ENCODE measurements around the gene SFT2D3.

SFT2D3 gene

DNA sequence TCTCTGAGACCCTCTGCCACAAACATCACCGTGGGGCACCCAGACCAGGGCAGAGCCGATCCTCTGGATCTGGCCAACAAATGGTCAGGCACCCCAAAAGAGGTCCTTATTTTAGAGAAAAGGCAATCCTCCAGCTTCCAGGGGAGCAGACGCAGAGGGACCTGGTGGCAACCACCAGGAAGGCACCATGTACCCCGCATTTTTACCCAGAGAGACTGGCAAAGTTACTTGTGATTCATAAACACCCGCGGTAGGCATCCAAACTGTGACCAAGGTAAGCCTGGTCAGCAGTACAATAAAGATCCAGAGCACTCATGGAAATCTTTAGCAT, 36.4 kb upstream of the SFT2D3 start:
- no peak for DNase-seq

GRCh38 chr2:127665267-127665893, 35.9 kb upstream of the SFT2D3 start:
- DNase-seq = no peak

GRCh38 chr2:127669056-127669455, 32.2 kb upstream of the SFT2D3 start:
- DNase-seq = no peak

GRCh38 chr2:127670055-127670956, 31.0 kb upstream of the SFT2D3 start:
- DNase-seq = no peak

GRCh38 chr2:127670957-127671290, 30.4 kb upstream of the SFT2D3 start:
- DNase-seq = no peak

- DNase-seq = no peak
Measured at GRCh38 chr2:127671557-127672302, 29.6 kb upstream of the SFT2D3 start.

DNA sequence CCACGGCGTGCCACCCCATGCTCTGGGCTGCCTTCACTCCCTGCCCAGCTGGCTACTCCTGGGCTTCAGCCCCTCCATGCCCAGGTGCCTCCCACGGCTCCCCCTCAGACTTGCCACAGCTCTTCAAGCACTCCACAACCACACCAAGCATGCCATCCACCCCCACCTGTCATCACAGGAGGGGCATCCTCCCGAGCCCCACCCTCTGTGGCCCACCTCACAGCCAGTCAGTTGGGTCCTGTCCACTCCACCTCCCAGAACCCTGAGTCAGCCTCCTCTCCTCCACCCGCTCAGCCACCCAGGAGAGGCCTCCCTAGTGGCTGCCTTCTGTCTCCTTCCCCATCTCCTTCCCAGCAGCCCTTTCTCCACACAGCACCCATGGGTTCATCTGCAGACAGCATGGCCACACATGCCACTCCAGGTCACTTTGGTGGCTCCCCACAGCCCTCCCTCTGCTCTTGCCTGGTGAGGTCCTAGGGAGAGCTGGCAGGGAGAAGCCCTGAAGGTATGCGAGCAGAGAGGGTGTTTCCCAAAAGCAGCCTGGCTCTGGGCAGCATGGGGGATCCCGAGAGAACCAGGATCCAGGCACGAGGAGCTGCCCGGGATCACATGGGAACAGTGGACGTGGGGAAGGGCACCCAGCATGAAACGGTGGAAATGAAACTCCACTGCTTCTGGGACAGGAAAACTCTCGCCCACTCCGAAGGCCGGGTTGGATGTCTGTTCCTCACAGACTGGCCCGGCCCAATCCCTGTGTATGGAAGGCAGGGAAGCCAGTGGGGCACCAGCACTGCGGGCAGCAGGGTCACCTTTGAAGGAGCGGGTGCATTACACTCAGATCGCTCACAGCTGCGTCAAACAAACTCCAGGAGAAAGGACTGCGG, 28.7 kb upstream of the SFT2D3 start:
- no peak for DNase-seq

GRCh38 chr2:127673291-127674069, 27.8 kb upstream of the SFT2D3 start:
- DNase-seq = no peak

DNA sequence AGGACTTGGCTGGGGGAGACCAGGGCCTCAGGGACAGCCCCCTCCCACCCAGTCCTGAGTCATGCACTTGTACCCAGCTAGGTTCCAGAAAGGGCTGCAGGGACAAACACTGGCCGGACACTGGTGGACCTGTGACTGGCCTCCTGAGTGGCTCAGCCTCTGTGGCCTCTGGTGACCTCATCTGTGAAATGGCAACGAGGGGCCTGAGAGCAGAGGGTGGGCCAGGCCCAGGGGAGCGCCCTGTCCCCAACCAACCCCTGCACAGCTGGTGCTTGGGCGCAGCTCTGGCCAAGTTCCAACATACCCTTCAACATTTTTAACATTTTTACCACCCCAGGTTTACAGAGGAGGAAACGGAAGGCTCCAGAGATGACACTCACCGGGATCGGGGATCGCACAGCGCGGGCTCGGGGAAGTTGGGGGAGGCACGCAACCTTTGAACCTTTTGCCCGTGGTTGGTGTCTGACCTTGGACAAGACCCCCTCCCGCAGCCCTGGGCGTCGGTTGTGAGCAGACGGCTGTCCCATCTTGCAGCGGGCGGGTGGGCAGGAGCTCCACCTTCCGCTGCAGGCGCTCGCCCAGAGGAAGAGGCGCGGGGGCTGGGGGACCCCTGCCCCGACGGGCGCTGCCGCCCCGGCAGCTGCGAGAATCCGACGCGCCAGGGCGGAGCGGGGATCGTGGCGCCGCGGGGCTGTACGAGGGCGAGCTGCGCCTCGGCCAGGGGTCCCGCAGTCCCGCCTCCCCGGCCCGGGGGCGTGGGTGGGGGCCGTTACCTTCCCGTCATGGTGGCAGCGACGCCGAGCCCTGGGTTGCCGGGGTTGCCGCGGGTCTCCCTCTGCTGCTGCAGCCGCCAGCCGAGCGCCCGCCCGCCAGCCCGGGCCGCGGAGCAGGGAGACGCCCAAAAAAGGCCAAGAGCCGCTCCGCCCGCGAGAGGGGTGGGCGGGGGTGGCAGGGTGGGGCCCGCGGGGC, 26.8 kb upstream of the SFT2D3 start:
- DNase-seq = peak in 1 of 4 experiments; percentile 21

DNA sequence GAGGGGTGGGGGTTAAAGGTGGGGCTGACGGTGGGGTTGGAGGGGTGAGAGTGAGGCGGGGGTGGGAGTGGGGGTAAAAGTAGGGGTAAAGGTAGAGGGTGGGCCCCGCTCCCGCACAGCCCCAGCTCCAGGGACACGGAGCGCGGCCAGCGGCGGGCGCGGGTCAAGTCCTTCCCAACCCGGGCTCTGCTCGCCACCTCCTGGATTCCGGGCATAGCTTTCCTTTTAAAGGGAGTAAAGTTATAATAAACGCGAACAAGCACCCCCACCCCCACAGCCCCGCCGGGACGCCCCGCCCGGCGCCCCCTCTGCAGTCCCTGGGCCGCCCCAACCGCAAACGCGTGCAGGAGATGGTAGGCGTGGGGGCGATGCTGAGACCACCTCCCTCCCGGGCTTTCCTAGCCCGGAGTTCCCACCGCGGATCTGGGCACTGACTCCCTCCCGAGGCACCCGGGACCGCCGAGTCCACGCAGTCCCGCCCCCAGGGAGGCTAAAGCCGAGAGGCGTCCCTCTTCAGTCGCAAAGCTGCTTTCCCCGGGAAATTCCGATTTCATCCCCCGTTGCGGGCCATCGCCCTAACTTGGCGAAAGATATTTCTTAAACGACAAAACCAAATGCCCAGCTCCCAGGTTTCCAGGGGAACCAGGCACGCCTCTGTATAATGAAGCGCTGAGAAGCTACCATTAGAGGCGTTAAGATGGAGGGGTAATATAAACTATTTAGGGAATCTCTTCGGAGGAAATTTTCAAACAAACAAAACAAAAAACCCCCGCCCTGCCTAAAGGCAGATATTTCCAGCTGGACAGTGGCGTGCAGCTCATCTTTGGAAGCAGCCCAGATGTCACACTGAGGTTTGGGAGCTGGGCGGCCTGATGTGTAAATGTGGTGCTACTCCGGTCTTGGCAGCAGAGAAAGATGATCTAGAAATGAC, 25.7 kb upstream of the SFT2D3 start, which contains the start of gene LIMS2:
LIMS2 (minus strand) TSS at position 200 of the 931 bp plus-strand sequence. CDS start 506 bp downstream, outside the sequence.
- no peak for DNase-seq

DNA sequence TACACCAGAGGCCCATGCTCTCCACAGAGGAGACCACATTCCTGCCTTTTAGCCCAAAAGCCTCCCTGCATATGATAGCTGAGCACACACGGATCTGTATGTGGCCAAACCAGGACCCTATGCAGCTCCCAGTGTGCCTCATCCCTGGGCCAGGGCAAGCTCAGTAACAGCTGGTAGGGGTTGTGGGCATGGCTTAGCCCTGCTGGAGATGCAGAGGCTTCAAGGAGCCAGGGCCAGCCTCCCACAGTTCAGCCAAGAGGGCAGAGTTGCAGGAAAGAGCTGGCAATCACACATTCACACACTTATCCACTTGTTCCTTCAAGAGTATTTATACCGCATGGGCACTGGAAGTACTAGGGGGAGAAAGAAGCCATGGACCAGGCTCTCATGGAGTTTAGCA, 24.4 kb upstream of the SFT2D3 start:
- DNase-seq = no peak

DNA sequence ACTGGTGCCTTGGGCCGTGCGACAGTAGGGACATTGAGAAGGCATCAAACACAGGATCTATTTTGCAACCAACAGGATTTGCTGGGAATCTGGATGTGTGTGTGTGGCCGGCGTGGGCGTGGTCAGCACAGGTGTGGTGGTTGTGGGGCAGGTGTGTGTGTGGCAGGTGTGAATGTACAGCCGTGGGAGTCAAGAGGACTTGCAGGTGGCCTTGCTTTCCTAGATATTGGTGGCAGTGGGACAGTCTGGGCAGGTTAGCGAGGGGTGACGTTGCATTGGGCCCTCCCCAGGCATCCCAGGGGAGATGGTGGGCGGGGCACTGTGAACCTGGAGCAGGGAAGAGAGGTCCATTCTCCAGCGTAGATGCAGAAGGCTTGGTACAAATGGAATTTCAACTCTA, 22.8 kb upstream of the SFT2D3 start:
- DNase-seq = no peak

DNA sequence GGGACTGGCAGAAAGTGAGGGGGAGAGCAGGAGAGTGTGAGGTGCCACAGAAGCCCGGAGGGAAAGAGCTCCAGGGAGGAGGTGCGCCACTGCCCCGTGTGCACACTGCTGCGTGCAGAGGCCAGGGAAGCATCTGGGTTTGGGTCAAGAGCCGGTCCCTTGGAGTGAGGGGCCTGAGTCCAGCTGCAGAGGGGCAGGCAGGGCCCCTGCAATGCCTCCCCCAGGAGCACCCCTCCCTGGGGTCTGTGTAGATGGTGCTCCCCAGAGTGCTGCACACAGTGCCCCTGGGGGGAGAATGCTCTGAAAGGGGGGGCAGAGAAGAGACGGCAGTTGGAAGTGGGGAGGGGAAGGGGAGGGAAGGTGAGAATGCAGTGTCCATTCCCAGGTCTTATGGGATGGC, 22.3 kb upstream of the SFT2D3 start:
- no peak for DNase-seq

GRCh38 chr2:127679680-127680361, 21.5 kb upstream of the SFT2D3 start:
- no peak for DNase-seq

GRCh38 chr2:127680706-127681287, 20.5 kb upstream of the SFT2D3 start:
- no peak for DNase-seq

- DNase-seq = no peak
Measured at GRCh38 chr2:127681288-127681804, 20.0 kb upstream of the SFT2D3 start.

- DNase-seq = no peak
Measured at GRCh38 chr2:127681976-127682857, 19.1 kb upstream of the SFT2D3 start.
